IMR-90 (cell line): ENCODE measurements around the gene TOR1A. TPM values are rescaled to one million over a fixed set of nuclear protein-coding genes. Genes with fewer than 3 reads are reported as not detected.

Experiments used
- ATAC-seq: fragments of 200-7000 bp; cut with Tn5 transposase; 2 replicates; pipeline ENCODE4 v1.9.1; 2020; ENCODE audit warnings: low read depth, mild to moderate bottlenecking, moderate library complexity
- BruUV-seq: library from RNA; stranded (reverse); fragments of 400-500 nt; replicated peaks from 2 replicates; lab custom pipeline; 2021; lab: Mats Ljungman, UMichigan
- CTCF ChIA-PET: fragments of 300-600 bp; formaldehyde crosslinking; extraction: SDS; loops from one replicate; lab custom pipeline; 2021; ENCODE audit warnings: antibody characterized with exemption; lab: Yijun Ruan, JAX
- POLR2A ChIA-PET: fragments of 300-600 bp; sonication (Branson Sonifier 250); formaldehyde crosslinking; loops from one replicate; lab custom pipeline; 2022; ENCODE audit warnings: antibody characterized with exemption; ENCODE audit not compliant: unreplicated experiment; lab: Charles Lee
- DNase-seq: peaks from one replicate; pipeline ENCODE4 v3.0.0; 2013
- H2AFZ ChIP-seq: replicated peaks from 2 replicates; pipeline ENCODE3; 2013; ENCODE audit warnings: low read length, mild to moderate bottlenecking; ENCODE audit not compliant: poor library complexity
- H2AK5ac ChIP-seq: 2 replicates; pipeline ENCODE4 v1.6.1; 2013; ENCODE audit warnings: low read depth, low read length, inconsistent platforms
- H2AK9ac ChIP-seq: replicated peaks from 2 replicates; pipeline ENCODE3; 2013; ENCODE audit warnings: mild to moderate bottlenecking, low read depth, low read length, moderate library complexity; ENCODE audit not compliant: poor library complexity
- H2BK120ac ChIP-seq: 2 replicates; pipeline ENCODE4 v1.6.1; 2013; ENCODE audit warnings: low read depth, low read length, inconsistent platforms
- H2BK15ac ChIP-seq: 3 replicates; pipeline ENCODE4 v1.6.1; 2013; ENCODE audit warnings: low read depth, low read length, inconsistent platforms
- H2BK20ac ChIP-seq: 2 replicates; pipeline ENCODE4 v1.6.1; 2013; ENCODE audit warnings: low read depth, mild to moderate bottlenecking, inconsistent platforms, low read length, moderate library complexity
- H2BK5ac ChIP-seq: 2 replicates; pipeline ENCODE4 v1.6.1; 2013; ENCODE audit warnings: mild to moderate bottlenecking, low read depth, low read length, inconsistent platforms; ENCODE audit not compliant: poor library complexity, severe bottlenecking
- H3K14ac ChIP-seq: replicated peaks from 2 replicates; pipeline ENCODE4 v1.6.1; 2013; ENCODE audit warnings: low read depth, low read length, inconsistent platforms
- H3K18ac ChIP-seq: 2 replicates; pipeline ENCODE4 v1.6.1; 2013; ENCODE audit warnings: low read depth, low read length, control low read depth
- H3K23ac ChIP-seq: 2 replicates; pipeline ENCODE4 v1.6.1; 2013; ENCODE audit warnings: low read depth, low read length, inconsistent platforms
- H3K27ac ChIP-seq: 2 replicates; pipeline ENCODE4 v1.5.1; 2013; ENCODE audit warnings: mild to moderate bottlenecking, control low read depth, low read length; ENCODE audit not compliant: insufficient read depth
- H3K27me3 ChIP-seq: 2 replicates; pipeline ENCODE4 v1.6.1; 2013; ENCODE audit warnings: low read length; ENCODE audit not compliant: control insufficient read depth, insufficient read depth
- H3K36me3 ChIP-seq: 2 replicates; pipeline ENCODE4 v1.6.1; 2013; ENCODE audit warnings: low read length, mixed read lengths; ENCODE audit not compliant: control insufficient read depth, insufficient read depth
- H3K4ac ChIP-seq: 2 replicates; pipeline ENCODE4 v1.6.1; 2013; ENCODE audit warnings: low read depth, low read length, inconsistent platforms
- H3K4me1 ChIP-seq: 2 replicates; pipeline ENCODE4 v1.6.1; 2013; ENCODE audit warnings: low read length, mixed read lengths; ENCODE audit not compliant: control insufficient read depth, insufficient read depth
- H3K4me2 ChIP-seq: 2 replicates; pipeline ENCODE4 v1.6.1; 2013; ENCODE audit warnings: low read depth, mild to moderate bottlenecking, control low read depth, low read length, moderate library complexity
- H3K4me3 ChIP-seq: 2 replicates; pipeline ENCODE4 v1.5.1; 2013; ENCODE audit warnings: low read depth, mild to moderate bottlenecking, control low read depth, low read length, moderate library complexity; ENCODE audit not compliant: insufficient read depth
- H3K56ac ChIP-seq: 2 replicates; pipeline ENCODE4 v1.6.1; 2013; ENCODE audit warnings: low read length, inconsistent platforms; ENCODE audit not compliant: insufficient read depth; ENCODE audit errors: extremely low read depth
- H3K79me1 ChIP-seq, 2 experiments: 2 replicates each; pipeline ENCODE4 v1.6.1; 2013; ENCODE audit warnings: low read length in 2 of 2, inconsistent platforms in 1 of 2, low read depth in 1 of 2
- H3K9ac ChIP-seq: 2 replicates; pipeline ENCODE4 v1.6.1; 2013; ENCODE audit warnings: low read depth, low read length, control low read depth
- H3K9me1 ChIP-seq: 2 replicates; pipeline ENCODE4 v1.6.1; 2013; ENCODE audit warnings: low read length, inconsistent platforms; ENCODE audit not compliant: insufficient read depth
- H3K9me3 ChIP-seq: 2 replicates; pipeline ENCODE4 v1.6.1; 2013; ENCODE audit warnings: low read length; ENCODE audit not compliant: control insufficient read depth, insufficient read depth
- H4K20me1 ChIP-seq: 2 replicates; pipeline ENCODE4 v1.6.1; 2013; ENCODE audit warnings: low read length, inconsistent platforms; ENCODE audit not compliant: insufficient read depth
- H4K5ac ChIP-seq: 2 replicates; pipeline ENCODE4 v1.6.1; 2013; ENCODE audit warnings: mild to moderate bottlenecking, low read depth, low read length, control low read depth
- H4K8ac ChIP-seq, 2 experiments: 2 replicates each; pipeline ENCODE4 v1.6.1; 2013; ENCODE audit warnings: low read depth in 2 of 2, low read length in 2 of 2, control low read depth in 1 of 2, inconsistent platforms in 1 of 2
- H4K91ac ChIP-seq: 2 replicates; pipeline ENCODE4 v1.6.1; 2013; ENCODE audit warnings: low read depth, low read length, inconsistent platforms; ENCODE audit not compliant: insufficient read depth
- CEBPB ChIP-seq: IDR thresholded peaks from 2 replicates; pipeline ENCODE4 v1.6.1; 2012; ENCODE audit warnings: low read depth, low read length, improper control_type of control experiment
- CHD1 ChIP-seq: IDR thresholded peaks from 2 replicates; pipeline ENCODE4 v1.6.1; 2012; ENCODE audit warnings: low read depth, low read length, improper control_type of control experiment
- FOS ChIP-seq: fragments of 150-350 bp; IDR thresholded peaks from 2 replicates; pipeline ENCODE4 v1.6.1; 2016; ENCODE audit warnings: low read depth, low read length
- MAFK ChIP-seq: IDR thresholded peaks from 2 replicates; pipeline ENCODE4 v1.6.1; 2012; ENCODE audit warnings: low read depth, low read length, improper control_type of control experiment
- MAZ ChIP-seq: IDR thresholded peaks from 2 replicates; pipeline ENCODE4 v1.6.1; 2012; ENCODE audit warnings: low read depth, mild to moderate bottlenecking, low read length, improper control_type of control experiment, moderate library complexity, borderline replicate concordance
- MXI1 ChIP-seq: IDR thresholded peaks from 2 replicates; pipeline ENCODE4 v1.6.1; 2012; ENCODE audit warnings: low read depth, mild to moderate bottlenecking, low read length, moderate library complexity, borderline replicate concordance
- NFE2L2 ChIP-seq: fragments of 150-350 bp; IDR thresholded peaks from 2 replicates; pipeline ENCODE4 v1.6.1; 2016; ENCODE audit warnings: low read depth, mild to moderate bottlenecking, low read length
- RAD21 ChIP-seq: IDR thresholded peaks from 2 replicates; pipeline ENCODE4 v1.6.1; 2012; ENCODE audit warnings: low read length, improper control_type of control experiment
- RCOR1 ChIP-seq: IDR thresholded peaks from 2 replicates; pipeline ENCODE4 v1.6.1; 2012; ENCODE audit warnings: mild to moderate bottlenecking, low read length, improper control_type of control experiment; ENCODE audit not compliant: insufficient replicate concordance
- RFX5 ChIP-seq: IDR thresholded peaks from 2 replicates; pipeline ENCODE4 v1.8.0; 2012; ENCODE audit warnings: low read depth, mild to moderate bottlenecking, low read length, moderate library complexity
- WGBS, 2 experiments: methylation state at CpG; one replicate each; pipeline versions ENCODE4 v1.1.5 to v1.1.7; 2013; ENCODE audit warnings: missing lambda C conversion rate in 2 of 2; ENCODE audit not compliant: insufficient read length in 1 of 2; ENCODE audit errors: extremely low coverage in 2 of 2; 5-methylcytosine and 5-hydroxymethylcytosine counted together
- dilution Hi-C: fragments of 300-500 bp; cut with HindIII; formaldehyde crosslinking; loops from one replicate; pipeline ENCODE4 v1.14.3; 2018; ENCODE audit warnings: low sequenced_read_pairs; ENCODE audit not compliant: unreplicated experiment
- in situ Hi-C: fragments of 300-500 bp; cut with MboI; formaldehyde crosslinking; loops from 3 replicates; pipeline ENCODE4 v1.14.3; 2019; ENCODE audit warnings: low sequenced_read_pairs, inconsistent platforms, mixed read lengths
- intact Hi-C: fragments of 100-400 bp; cut with micrococcal nuclease; formaldehyde crosslinking; loops from 2 replicates; pipeline ENCODE4 v1.10.0; 2022
- polyA plus RNA-seq, 3 experiments: library from polyadenylated mRNA; depleted of rRNA; stranded (reverse); fragments of >200 nt; gene quantifications; 2 replicates each; pipeline ENCODE4 v1.2.3, GENCODE V29; 2012; ENCODE audit warnings: low replicate concordance in 1 of 3
- total RNA-seq: library from RNA; depleted of rRNA; stranded (reverse); fragments of >200 nt; gene quantifications from 2 replicates; pipeline ENCODE4 v1.2.3, GENCODE V29; 2012
- TF ChIP-seq, protein P1 (sequence below): conservative IDR thresholded peaks from 2 replicates; pipeline ENCODE4 v1.5.1; 2012; ENCODE audit warnings: mild to moderate bottlenecking, low read depth, low read length, improper control_type of control experiment
- TF ChIP-seq, protein P2 (sequence below): fragments of 150-350 bp; IDR thresholded peaks from 2 replicates; pipeline ENCODE4 v1.6.1; 2017; ENCODE audit warnings: mild to moderate bottlenecking, antibody characterized with exemption, low read length, low read depth

Gene TOR1A
- total and polyA plus RNA-seq, 2 of the 4 experiments (the other 2 are of a cell fraction), result 27.1 to 74.2 TPM

DNA sequence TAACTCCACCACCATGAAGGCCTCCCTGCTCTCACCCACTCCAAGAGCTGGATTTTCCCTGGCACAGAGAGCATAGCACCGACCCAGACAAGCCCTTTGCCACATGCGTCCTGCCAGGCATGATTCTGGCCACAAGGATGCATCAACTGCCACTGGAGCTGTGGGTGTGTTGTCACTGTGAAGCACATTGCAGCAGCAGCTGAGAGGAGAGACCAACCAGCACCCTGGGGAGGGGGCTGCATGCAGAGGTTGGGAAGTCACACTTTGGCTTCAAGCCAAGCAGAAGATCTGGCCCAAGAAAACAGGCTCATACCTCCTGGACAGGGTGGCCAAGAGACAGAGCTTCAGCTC, 48.5 kb downstream of the TOR1A start:
- Histone ChIP-seq H2AK9ac (no peak overlapping the region), H3K27me3 (no peaks in the 10 kb centered on the region), H3K4me2 (no peak overlapping the region), H3K9ac (no peak overlapping the region), H4K20me1 (no peaks in the 10 kb centered on the region), H3K56ac (no peak overlapping the region), H4K8ac (no peak overlapping the region), H3K18ac (peak overlapping the region; percentile 43; the same call in 1 of the 2 replicates), H2BK120ac (peak overlapping the region; percentile 24), H3K9me3 (no peaks in the 10 kb centered on the region), H3K23ac (no peak overlapping the region), H2BK15ac (peak overlapping the region; percentile 53; the same call in 2 of the 3 replicates), H3K14ac (no peak overlapping the region), H2AFZ (no peak overlapping the region), H3K79me1 (no peaks in the 10 kb centered on the region), H2BK20ac (peak overlapping the region; percentile 86), H4K5ac (0 out of 2 replicates have a peak overlapping the region, but pooled peaks have one; percentile 35), H2BK5ac (no peak overlapping the region), H3K4ac (peak overlapping the region; percentile 18), H4K91ac (peak overlapping the region; percentile 38; the same call in 1 of the 2 replicates), H3K36me3 (no peaks in the 10 kb centered on the region), H3K27ac (no peak overlapping the region), H3K4me1 (peaks cover 19% of the 10 kb centered on the region), H3K4me3 (no peak overlapping the region), H3K9me1 (peaks cover 19% of the 10 kb centered on the region), H2AK5ac (peak overlapping the region; percentile 86)
- no CpG with 5 or more reads among the region's 2 CpGs for WGBS, 2 experiments
- intact Hi-C loops, result no loop called here
- BruUV-seq, result no TSS peak
- ATAC-seq (no peak), DNase-seq (no peak)
- dilution Hi-C loops, result no loop called here
- POLR2A ChIA-PET, result no interaction called here
- CTCF ChIA-PET, result interaction anchor here (1.0 kb wide), 1 partner anchor 347 kb away, joined by 4 read pairs; no protein-coding TSS in a partner anchor
- TF ChIP-seq CHD1 (no peak), MAZ (no peak), NFE2L2 (no peak), RCOR1 (no peak), RFX5 (no peak), RAD21 (no peak), CEBPB (no peak), MXI1 (no peak), FOS (no peak), MAFK (no peak)
- TF ChIP-seq, protein P1, sequence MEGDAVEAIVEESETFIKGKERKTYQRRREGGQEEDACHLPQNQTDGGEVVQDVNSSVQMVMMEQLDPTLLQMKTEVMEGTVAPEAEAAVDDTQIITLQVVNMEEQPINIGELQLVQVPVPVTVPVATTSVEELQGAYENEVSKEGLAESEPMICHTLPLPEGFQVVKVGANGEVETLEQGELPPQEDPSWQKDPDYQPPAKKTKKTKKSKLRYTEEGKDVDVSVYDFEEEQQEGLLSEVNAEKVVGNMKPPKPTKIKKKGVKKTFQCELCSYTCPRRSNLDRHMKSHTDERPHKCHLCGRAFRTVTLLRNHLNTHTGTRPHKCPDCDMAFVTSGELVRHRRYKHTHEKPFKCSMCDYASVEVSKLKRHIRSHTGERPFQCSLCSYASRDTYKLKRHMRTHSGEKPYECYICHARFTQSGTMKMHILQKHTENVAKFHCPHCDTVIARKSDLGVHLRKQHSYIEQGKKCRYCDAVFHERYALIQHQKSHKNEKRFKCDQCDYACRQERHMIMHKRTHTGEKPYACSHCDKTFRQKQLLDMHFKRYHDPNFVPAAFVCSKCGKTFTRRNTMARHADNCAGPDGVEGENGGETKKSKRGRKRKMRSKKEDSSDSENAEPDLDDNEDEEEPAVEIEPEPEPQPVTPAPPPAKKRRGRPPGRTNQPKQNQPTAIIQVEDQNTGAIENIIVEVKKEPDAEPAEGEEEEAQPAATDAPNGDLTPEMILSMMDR, result no peak
- TF ChIP-seq, protein P2, sequence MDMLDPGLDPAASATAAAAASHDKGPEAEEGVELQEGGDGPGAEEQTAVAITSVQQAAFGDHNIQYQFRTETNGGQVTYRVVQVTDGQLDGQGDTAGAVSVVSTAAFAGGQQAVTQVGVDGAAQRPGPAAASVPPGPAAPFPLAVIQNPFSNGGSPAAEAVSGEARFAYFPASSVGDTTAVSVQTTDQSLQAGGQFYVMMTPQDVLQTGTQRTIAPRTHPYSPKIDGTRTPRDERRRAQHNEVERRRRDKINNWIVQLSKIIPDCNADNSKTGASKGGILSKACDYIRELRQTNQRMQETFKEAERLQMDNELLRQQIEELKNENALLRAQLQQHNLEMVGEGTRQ, result no peak
- in situ Hi-C loops, result no loop called here
